ENCODE measurements around the gene KRTAP2-3. TPM values are rescaled to one million over a fixed set of nuclear protein-coding genes. Genes with fewer than 3 reads are reported as not detected.
"Not testable (repeated sequence)": the region's sequence is repeated elsewhere in the genome, so short reads cannot be mapped to it uniquely, and the experiment has no call there.

KRTAP2-3 gene
- total RNA-seq, 1 donor from 2014 or later, result not detected

DNA sequence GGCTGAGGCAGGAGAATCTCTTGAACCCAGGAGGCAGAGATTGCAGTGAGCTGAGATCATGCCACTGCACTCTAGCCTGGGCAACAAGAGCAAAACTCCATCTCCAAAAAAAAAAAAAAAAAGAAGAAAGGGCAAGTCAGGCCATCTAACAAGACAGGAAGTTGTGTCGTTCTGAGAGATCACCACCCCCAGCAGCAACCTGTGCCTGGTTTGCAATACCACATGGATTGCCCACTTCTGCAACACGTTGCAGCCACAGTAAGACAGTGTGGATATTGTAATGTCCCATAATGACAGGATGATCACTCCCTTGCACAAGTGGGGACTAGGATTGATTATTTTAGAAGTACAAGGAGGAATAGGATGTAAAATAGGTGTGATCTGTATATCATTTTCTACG, 9.1 kb upstream of the KRTAP2-3 start:
- intact Hi-C loops (cut with micrococcal nuclease), result no loop called here

DNA sequence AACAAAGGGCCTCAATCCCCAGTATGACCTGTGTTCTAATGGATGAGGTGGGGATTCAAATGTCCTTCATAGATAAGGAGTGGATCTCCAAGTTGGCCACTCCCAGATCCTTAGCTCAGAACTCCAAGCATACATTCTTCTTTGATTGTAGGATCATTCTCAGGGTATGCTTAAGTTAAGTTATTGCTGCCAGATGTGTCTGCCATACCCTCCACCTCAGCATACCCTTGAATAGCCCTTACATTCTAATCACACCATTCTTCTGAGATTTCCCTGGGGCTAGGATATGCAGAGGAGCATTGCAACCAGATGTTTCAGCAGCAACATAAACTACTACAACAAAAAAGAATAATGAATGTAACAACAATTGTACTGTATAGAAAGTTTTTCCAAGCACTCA, 7.4 kb upstream of the KRTAP2-3 start:
- intact Hi-C loops (cut with micrococcal nuclease), result no loop called here

DNA sequence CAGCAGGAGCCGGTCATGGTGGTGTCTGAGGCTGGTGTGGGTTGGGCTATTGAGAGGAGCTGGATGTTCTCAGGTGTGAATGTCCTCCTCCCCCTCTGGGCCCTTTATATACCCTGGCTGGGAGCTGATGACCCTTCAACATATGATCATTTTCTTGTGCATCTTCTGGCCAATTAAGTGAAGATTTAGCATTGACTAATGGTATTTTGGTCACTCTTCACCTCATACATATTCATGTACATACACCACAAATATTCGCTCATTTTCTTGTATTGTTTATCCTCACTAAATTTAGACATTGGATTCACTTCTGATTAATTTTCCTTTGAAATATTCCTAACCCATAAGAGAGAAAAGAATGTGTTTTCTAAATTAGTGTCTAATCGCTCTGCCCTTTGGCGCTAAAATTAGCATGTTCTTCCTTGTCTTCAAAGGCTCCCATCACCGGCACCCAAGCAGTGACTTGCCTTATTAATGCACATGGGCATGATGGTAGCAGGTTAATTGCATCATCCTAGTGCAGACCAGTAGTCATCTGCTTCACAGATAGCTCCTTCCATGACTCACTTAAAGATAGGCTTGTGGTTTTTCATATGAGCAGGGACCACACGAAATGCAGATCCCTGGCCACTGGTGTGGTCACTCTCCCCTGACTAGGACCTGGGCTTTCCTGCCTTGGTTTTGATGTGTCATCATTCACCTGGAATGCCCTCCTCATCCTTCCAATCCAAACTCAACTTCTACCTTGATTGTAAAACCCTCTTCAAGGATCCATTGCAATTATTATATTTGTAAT, 6.1 kb upstream of the KRTAP2-3 start, which contains the start of gene KRTAP2-4:
Gene KRTAP2-4 (minus strand): TSS at position 51 of the 796 bp plus-strand sequence. CDS start 34 bp downstream, at position 17.
- intact Hi-C loops (cut with micrococcal nuclease), result no loop called here

DNA sequence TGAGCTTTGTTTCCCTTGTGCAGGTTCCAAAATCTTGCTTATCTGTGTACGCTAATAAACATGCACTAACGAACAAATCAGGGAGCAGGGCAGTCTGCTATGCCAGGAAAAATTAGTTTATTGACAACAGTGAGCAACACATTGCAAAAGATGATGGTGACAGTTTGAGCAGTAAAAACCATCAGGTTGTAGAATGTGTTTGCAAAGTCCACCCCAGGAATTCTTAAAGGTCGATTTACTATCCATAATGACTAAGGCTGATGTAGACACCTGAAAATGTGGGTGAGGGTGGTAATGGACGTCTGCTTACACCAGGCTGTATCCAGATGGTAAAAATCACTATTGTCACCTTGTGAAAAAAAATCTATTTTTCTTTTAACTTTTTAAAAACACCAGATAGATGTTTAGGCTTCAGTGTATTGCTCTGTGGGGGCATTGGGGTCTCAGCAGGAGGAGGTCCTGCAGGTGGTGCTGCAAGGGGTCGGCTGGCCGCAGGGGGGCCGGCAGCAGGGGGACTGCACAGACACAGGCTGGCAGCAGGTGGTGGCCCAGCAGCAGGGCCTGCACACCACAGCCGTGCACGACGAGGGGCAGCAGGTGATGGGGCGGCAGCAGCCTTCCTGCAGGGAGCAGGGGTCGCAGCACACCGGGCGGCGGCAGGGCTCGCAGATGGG, 5.2 kb upstream of the KRTAP2-3 start:
- intact Hi-C loops (cut with micrococcal nuclease), result not testable (repeated sequence)

DNA sequence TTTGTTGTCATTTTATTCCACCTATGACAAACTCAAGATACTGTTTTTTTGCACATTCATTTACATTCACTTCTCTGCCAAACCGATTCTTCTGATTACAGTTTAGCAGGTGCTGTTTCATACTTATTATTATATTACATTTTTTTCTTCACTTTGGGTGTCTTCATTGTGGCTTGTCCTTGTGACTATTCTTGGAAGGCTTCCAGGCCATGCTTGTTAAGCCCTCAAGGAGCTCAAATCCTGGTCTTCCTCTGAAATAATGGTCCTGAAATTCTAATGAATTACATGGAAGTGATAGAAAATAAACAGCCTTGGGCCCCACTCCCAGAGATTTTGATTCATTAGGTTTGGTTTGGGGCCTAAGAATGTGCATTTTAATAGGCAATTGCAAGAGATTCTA, 4.4 kb upstream of the KRTAP2-3 start:
- intact Hi-C loops (cut with micrococcal nuclease), result no loop called here

DNA sequence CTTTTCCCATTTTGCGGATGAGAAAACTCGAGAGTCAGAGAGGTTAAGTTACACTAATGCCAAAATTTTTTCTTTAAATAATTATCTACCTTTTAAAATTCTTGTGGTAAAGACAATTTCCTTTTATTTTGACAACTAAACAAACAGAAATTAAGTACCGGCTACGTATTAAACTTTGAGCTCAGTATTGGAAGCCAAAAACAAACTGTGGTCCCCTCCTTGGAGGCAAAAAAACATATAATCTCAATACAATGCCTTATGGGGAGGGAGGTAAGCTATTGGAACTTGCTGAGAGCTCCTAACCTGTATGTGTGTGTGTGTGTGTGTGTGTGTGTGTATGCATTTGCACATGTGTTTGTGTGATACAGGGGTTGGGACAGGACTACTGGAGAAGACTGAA, 3.5 kb upstream of the KRTAP2-3 start:
- intact Hi-C loops (cut with micrococcal nuclease), result no loop called here

DNA sequence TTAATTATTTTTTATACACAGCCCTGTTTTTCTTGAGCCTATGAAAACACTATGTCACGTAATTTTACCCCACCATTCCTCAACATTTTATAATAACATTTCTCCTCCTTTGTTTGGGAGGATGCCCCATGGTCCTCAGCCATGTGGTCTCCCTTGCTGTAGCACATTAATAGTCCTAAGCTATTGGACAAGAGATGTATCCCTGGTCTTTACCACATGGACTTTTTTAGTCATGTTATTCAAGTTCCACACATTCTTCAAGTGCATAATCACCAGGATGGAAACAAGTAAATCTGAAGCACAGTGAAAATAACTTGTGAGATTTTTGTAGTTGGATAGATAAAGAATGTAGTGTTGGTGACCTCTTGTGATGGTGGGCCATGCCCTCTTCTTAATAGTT, 2.0 kb upstream of the KRTAP2-3 start:
- intact Hi-C loops (cut with micrococcal nuclease), result no loop called here

DNA sequence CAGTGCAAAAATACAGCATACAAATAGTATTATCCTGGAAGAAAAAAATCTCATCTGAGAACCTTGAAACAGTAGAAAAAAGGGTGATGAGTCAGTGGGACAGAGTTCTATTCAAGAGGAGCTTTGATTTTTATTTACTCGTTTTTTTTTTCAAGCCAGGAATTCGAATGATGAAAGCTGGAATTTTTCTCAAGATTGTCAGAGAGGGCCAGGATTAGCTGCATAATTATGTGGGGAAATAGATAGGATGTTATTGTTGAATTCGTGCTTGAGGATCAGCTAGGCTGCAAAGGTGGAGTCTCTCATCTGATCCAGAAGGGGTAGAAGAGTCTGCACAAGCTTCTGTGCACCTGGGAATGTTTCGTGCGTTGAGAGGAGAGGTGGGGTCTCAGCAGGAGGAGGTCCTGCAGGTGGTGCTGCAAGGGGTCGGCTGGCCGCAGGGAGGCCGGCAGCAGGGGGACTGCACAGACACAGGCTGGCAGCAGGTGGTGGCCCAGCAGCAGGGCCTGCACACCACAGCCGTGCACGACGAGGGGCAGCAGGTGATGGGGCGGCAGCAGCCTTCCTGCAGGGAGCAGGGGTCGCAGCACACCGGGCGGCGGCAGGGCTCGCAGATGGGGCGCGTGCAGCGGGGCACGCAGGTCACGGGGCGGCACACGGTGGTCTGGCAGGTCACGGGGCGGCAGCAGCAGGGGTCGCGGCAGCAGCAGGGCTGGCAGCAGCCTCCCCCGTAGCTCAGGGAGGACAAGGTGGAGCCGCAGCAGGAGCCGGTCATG, 450 bp downstream of the KRTAP2-3 start:
- intact Hi-C loops (cut with micrococcal nuclease), result not testable (repeated sequence)

DNA sequence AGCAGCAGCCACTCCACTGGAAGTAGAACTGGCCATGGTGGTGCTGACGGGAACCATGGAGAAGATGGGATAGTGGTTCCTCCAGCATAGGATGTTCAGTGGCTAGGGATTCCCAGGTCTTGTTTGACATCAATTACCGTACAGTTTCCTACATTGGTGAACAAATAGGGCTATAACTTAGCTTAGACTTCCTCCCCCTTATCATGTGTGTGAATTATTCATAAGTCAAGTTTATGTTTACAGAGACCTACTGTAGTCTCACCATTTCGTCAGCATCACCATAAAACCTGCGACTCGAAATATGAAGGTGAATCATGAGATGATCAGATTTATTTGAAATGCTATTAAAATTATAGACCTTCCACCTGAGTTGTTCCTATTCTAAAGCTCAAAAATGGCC, 1.2 kb downstream of the KRTAP2-3 start:
- intact Hi-C loops (cut with micrococcal nuclease), result no loop called here

DNA sequence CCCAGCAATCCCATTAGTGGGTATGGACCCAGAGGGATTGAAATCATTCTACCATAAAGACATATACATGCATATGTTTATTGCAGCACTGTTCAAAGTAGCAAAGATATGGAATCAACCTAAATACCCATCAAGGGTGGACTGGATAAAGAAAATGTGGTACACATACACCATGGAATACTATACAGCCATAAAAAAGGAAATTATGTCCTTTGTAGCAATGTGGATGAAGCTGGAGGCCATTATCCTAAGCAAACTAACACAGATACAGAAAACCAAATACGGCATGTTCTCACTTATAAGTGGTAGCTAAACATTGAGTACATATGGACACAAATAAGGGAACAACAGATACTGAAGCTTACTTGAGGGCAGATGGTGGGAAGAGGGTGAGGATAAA, 2.4 kb downstream of the KRTAP2-3 start:
- intact Hi-C loops (cut with micrococcal nuclease), result no loop called here

DNA sequence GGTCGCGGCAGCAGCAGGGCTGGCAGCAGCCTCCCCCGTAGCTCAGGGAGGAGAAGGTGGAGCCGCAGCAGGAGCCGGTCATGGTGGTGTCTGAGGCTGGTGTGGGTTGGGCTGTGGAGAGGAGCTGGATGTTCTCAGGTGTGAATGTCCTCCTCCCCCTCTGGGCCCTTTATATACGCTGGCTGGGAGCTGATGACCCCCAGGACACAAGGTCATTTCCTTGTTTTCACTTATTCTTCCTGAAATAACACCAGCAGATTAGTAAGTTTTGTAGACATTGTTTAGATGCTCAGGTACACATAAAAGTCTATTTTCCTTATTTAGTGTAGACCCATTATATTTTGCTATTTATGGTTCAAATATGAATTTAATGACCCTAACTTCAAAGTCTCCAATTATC, 4.8 kb downstream of the KRTAP2-3 start, which contains the start of gene KRTAP2-2:
Gene KRTAP2-2 (minus strand): TSS at position 101 of the 400 bp plus-strand sequence. CDS start 19 bp downstream, at position 82.
- intact Hi-C loops (cut with micrococcal nuclease), result not testable (repeated sequence)

DNA sequence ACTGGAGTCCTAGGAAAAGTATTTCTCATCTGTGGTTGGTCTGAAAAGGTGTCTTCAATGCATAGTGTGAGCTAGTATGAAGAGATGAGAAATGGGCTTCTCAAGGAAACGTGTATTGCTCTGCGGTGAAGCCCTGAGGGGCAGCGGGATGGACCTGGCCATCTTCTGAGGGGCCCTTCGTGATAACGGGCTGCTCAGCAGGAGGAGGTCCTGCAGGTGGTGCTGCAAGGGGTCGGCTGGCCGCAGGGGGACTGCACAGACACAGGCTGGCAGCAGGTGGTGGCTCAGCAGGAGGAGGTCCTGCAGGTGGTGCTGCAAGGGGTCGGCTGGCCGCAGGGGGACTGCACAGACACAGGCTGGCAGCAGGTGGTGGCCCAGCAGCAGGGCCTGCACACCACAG, 5.4 kb downstream of the KRTAP2-3 start:
- intact Hi-C loops (cut with micrococcal nuclease), result not testable (repeated sequence)

DNA sequence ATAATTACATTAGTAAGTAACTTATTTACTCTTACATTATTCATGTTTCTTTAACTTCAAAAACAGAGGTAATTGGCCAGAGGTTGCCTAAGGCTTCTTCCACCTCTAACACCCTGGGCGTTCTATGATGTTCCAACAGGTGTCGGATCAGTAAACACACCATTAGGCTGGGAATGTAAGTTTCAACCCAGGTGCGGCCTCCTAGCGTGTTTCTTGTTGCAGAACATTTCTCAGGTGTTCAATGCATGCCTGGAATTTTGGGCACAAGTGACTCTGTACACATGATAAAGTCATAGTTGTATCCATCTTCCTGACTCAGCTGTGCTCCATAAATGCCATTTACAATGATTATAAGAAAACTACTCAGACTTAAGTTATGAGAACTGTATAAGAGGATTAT, 5.9 kb downstream of the KRTAP2-3 start:
- intact Hi-C loops (cut with micrococcal nuclease), result no loop called here

DNA sequence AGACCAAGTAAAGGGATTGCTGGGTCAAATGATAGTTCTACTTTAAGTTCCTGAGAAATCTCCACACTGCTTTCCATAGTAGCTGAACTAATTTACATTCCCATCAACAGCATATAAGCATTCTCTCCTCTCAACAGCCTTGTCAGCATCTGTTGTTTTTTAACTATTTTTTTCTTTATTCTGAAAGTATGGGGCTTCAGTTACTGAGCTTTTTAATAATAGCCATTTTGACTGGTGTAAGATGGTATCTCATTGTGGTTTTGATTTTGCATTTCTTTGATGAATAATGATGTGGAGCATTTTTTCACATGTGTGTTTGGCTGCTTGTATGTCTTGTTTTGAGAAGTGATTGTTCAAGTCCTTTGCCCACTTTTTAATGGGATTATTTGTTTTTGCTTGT, 7.3 kb downstream of the KRTAP2-3 start:
- intact Hi-C loops (cut with micrococcal nuclease), result no loop called here

DNA sequence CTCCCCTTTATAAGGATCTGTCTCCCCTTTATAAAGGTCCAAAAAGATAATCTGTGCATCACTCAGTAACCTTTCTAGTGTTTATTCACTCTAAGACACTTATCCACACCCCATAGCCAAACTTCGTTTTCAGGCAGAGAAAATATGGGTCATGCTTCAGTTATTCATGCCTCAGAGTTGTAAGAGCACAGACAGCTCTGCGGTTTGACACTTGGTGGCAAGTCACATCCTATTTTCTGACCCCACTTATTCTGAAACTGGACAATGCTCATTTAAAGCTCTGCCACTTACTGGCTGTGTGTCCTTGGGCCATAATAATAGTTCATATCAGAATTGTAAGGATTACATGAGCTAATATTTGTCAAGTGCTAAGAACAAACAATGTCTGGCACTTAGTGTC, 10.8 kb downstream of the KRTAP2-3 start:
- intact Hi-C loops (cut with micrococcal nuclease), result no loop called here

DNA sequence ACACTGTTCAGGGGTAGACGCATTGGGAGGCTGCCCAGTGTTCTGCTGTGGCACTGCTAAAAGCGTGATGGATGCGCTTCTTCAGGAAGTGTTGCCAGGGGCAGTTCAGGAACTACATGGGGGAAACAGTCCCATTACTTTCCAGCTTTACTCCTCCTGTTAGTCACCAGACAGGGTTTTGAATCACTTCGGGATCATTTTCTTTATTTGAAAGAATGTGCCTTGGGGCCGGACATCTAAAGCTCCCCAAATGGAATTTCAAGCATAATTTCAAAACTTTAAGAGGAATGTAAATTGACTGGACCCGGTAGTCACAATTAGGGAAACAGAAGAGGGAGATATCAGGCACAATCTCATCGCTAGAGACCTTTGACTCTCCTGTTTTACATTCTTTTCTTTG, 11.5 kb downstream of the KRTAP2-3 start:
- intact Hi-C loops (cut with micrococcal nuclease), result no loop called here

DNA sequence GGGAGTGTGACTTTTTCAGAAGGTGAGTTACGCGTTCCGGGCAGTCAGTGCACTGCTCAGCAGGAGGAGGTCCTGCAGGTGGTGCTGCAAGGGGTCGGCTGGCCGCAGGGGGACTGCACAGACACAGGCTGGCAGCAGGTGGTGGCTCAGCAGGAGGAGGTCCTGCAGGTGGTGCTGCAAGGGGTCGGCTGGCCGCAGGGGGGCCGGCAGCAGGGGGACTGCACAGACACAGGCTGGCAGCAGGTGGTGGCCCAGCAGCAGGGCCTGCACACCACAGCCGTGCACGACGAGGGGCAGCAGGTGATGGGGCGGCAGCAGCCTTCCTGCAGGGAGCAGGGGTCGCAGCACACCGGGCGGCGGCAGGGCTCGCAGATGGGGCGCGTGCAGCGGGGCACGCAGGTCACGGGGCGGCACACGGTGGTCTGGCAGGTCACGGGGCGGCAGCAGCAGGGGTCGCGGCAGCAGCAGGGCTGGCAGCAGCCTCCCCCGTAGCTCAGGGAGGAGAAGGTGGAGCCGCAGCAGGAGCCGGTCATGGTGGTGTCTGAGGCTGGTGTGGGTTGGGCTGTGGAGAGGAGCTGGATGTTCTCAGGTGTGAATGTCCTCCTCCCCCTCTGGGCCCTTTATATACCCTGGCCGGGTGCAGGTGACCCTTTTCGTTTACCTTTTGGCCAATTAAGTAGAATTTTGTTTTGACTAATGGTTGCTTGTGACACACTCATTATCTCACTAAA, 13.0 kb downstream of the KRTAP2-3 start, which contains the start of gene KRTAP2-1:
Gene KRTAP2-1 (minus strand): TSS at position 582 of the 731 bp plus-strand sequence. CDS start 49 bp downstream, at position 533.
- intact Hi-C loops (cut with micrococcal nuclease), result not testable (repeated sequence)

DNA sequence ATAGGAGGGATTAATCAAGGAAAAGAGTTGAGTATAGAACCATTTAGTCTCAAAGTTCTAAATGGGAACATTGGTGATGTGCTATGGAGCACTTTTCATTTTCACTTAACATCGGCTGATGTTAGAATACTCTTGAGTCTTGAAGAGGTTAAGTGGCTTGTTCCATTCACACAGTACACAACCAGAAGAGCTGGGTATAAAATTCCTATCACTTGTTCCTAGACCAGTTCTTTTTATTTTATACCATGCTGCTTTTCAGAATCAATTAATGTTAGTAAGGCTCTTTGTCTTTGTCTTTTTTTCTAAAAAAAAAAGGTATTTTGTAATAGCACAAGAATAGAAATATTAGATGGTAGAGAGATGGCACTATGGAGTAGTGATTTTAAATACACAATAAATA, 17.0 kb downstream of the KRTAP2-3 start:
- intact Hi-C loops (cut with micrococcal nuclease), result no loop called here

DNA sequence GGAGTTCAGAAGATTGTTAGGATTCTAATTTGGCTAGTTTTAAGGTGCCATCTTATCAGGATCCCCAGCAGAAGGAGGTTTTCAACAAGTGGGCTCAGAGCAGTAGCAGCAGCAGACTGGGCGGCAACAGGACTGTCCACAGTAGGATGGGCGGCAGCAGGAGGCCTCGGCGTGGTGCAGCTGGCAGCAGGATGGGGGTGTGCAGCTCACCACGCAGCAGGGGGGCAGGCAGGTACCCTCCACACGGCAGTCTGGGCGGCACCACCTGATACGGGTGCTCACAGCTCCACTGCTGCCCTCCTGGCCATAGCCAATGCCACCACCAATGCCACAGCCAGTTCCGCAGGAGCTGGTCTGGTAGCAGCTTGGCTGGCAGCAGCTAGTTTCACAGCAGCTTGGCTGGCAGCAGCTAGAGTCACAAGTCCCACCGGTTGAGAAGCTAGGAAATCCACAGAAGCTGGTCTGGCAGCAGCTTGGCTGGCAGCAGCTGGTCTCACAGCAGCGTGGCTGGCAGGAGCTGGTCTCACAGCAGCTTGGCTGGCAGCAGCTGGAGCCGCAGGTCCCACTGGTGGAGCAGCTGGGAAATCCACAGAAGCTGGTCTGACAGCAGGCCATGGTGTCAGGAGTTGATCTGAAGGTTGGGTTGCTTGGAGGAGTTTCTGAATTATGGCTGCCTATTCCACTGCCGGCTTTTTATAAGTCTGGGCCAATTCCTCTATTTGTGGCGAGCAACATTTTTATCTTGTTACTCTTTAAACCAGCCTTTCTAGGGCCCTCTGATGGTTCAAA, 18.9 kb downstream of the KRTAP2-3 start, which contains the start of gene KRTAP1-1:
Gene KRTAP1-1 (minus strand): TSS at position 668 of the 789 bp plus-strand sequence. CDS start 53 bp downstream, at position 615.
- intact Hi-C loops (cut with micrococcal nuclease), result not testable (repeated sequence)

DNA sequence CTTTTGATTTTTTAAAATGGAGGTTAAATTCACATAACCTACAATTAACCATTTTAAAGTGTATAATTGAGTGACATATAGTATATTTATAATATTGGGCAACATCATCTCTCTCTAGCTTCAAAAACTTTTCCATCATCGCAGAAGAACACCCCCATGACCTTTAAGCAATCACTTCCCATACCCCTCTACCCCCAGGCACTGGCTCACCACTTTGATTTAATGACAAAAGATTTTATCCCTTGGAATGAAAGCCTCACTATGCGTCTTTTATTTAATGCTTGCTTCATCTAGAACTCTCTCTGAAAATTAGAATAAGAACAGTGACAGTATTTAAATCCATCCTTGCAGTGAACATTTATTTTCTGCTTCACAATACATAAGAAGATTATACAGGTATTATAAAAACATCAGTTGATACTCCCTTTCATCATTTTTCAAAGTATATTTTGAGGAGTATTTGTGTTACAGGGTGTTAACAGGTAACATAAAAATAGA, 22.0 kb downstream of the KRTAP2-3 start:
- intact Hi-C loops (cut with micrococcal nuclease), result no loop called here
